ENCODE measurements around the gene MAP7. TPM values are rescaled to one million over a fixed set of nuclear protein-coding genes. Genes with fewer than 3 reads are reported as not detected.

Gene MAP7
- polyA plus RNA-seq, 2 of the 4 experiments (the other 2 are of a cell fraction): 60.6 to 64.5 TPM

GRCh38 chr6:136463743-136464142 is 86.5 kb downstream of the MAP7 start (continued):
- TF ChIP-seq MAZ (IDR thresholded peaks at IDR 0.05; ENCODE audit: borderline replicate concordance, low read depth, low read length) (no peak), E2F6 (IDR thresholded peaks at IDR 0.05; ENCODE audit: borderline replicate concordance, low read depth) (no peak), KDM5A (IDR thresholded peaks at IDR 0.05) (no peak), ZNF302 (CRISPR knock-in tag; IDR thresholded peaks at IDR 0.05) (no peak), NPAS2 (CRISPR knock-in tag; IDR thresholded peaks at IDR 0.05; ENCODE audit: borderline replicate concordance) (no peak), ZC3H11A (IDR thresholded peaks at IDR 0.05) (no peak)

DNA sequence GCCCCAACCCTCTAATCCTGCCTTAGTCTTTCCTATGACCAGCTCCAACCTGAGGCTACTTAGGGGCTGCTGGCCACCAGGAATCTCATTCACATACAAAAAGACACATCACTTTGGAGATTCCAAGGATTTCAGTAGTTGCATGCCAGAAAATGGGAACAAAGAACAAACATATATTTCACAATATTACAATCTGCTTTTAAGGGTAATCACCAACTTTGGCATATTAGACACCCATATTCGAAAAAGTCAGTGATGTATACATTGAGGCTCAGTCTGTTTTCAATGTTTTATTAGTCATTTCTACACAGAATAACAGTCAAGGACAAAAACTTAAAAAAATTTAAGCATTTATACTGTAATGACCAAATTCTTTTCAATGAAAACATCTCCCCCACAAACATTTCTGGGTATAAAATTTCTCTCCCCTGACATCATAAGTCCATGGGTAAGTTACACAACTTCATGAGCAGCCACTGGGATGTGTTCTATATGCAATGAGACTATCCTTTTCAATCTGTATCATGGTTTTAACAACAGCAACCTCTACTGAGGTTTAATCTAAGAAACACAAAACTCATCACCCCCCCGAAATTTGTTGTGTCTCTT is 103.5 kb downstream of the MAP7 start:
- TF ChIP-seq CEBPB (IDR thresholded peaks at IDR 0.05): peak; percentile 64 to 66; a peak in 3 of 4 replicates
- TF ChIP-seq EP300 (IDR thresholded peaks at IDR 0.05): peak in 1 of 2 experiments; percentile 37; a peak in 2 of 5 replicates
- no peak for TF ChIP-seq MYC (IDR thresholded peaks at IDR 0.05; ENCODE audit: borderline replicate concordance, low read length)
- TF ChIP-seq FOSL2 (IDR thresholded peaks at IDR 0.05): no peak
- peak; percentile 24; the same call in 1 of the 2 replicates for TF ChIP-seq FOSL2 (CRISPR knock-in tag; IDR thresholded peaks at IDR 0.05)
- TF ChIP-seq ZNF302 (CRISPR knock-in tag; IDR thresholded peaks at IDR 0.05): no peak
- no peak for TF ChIP-seq HEYL (CRISPR knock-in tag; IDR thresholded peaks at IDR 0.05)
- POLR2A ChIA-PET: no interaction called here
- CTCF ChIA-PET: interaction anchor here (1.3 kb wide), 1 partner anchor 104 kb away, joined by 3 read pairs; the partner anchor contains the start of gene MAP7
- Histone ChIP-seq H3K4me1 (peaks cover 70% of the 10 kb centered on the region), H3K27ac (peak overlapping the region; percentile 75 to 88), H3K4me3 (no peak overlapping the region), H3K9me3 (peaks cover 7% of the 10 kb centered on the region; the same call in 1 of the 3 replicates), H3K4me2 (peak overlapping the region; percentile 77)
- peak; percentile 62 to 72; a peak in 4 of 6 replicates for ATAC-seq
- DNase-seq (ENCODE audit: low read depth in 1 of 2, low spot score in 1 of 2): peak in 1 of 2 experiments; percentile 53
- WGBS (ENCODE audit: missing lambda C conversion rate): 15% methylated on average over 2 of the region's 2 CpGs
- no peak for FAIRE-seq

DNA sequence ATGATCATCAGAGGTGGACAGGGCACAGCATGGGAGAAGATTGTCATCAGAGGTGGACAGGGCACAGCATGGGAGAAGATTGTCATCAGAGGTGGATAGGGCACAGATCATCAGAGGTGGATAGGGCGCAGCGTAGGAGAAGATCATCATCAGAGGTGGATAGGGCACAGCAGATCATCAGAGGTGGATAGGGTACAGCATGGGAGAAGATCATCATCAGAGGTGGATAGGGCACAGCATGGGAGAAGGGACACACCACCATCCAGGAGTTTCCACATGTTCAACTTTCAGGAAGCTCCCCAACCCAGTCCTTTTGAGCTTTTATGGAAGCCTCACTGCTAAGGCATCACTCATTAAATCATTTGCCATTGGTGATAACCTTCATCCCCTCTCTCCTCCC is 104.1 kb downstream of the MAP7 start:
- Histone ChIP-seq H3K9me3 (peaks cover 2% of the 10 kb centered on the region; the same call in 1 of the 3 replicates), H3K27ac (peak overlapping the region; percentile 75 to 88), H3K4me3 (no peak overlapping the region), H3K4me2 (peak overlapping the region; percentile 77), H3K4me1 (peaks cover 75% of the 10 kb centered on the region)
- FAIRE-seq (no peak), ATAC-seq (peak; percentile 54 to 56; a peak in 5 of 6 replicates), DNase-seq (ENCODE audit: low read depth in 1 of 2, low spot score in 1 of 2) (no peak)
- POLR2A ChIA-PET: no interaction called here
- TF ChIP-seq MAZ (IDR thresholded peaks at IDR 0.05; ENCODE audit: borderline replicate concordance, low read depth, low read length) (no peak), FOSB (CRISPR knock-in tag; IDR thresholded peaks at IDR 0.05) (no peak), HOXB5 (CRISPR knock-in tag; IDR thresholded peaks at IDR 0.05) (no peak), HDAC2 (IDR thresholded peaks at IDR 0.05) (no peak), RCOR1 (IDR thresholded peaks at IDR 0.05; ENCODE audit: low read depth, low read length) (no peak), BHLHE40 (IDR thresholded peaks at IDR 0.05; ENCODE audit: low read depth, low read length) (no peak)
- TF ChIP-seq, protein P1, sequence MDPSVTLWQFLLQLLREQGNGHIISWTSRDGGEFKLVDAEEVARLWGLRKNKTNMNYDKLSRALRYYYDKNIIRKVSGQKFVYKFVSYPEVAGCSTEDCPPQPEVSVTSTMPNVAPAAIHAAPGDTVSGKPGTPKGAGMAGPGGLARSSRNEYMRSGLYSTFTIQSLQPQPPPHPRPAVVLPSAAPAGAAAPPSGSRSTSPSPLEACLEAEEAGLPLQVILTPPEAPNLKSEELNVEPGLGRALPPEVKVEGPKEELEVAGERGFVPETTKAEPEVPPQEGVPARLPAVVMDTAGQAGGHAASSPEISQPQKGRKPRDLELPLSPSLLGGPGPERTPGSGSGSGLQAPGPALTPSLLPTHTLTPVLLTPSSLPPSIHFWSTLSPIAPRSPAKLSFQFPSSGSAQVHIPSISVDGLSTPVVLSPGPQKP (IDR thresholded peaks at IDR 0.05; ENCODE audit: low read depth, low read length): no peak
- TF ChIP-seq, protein P2, sequence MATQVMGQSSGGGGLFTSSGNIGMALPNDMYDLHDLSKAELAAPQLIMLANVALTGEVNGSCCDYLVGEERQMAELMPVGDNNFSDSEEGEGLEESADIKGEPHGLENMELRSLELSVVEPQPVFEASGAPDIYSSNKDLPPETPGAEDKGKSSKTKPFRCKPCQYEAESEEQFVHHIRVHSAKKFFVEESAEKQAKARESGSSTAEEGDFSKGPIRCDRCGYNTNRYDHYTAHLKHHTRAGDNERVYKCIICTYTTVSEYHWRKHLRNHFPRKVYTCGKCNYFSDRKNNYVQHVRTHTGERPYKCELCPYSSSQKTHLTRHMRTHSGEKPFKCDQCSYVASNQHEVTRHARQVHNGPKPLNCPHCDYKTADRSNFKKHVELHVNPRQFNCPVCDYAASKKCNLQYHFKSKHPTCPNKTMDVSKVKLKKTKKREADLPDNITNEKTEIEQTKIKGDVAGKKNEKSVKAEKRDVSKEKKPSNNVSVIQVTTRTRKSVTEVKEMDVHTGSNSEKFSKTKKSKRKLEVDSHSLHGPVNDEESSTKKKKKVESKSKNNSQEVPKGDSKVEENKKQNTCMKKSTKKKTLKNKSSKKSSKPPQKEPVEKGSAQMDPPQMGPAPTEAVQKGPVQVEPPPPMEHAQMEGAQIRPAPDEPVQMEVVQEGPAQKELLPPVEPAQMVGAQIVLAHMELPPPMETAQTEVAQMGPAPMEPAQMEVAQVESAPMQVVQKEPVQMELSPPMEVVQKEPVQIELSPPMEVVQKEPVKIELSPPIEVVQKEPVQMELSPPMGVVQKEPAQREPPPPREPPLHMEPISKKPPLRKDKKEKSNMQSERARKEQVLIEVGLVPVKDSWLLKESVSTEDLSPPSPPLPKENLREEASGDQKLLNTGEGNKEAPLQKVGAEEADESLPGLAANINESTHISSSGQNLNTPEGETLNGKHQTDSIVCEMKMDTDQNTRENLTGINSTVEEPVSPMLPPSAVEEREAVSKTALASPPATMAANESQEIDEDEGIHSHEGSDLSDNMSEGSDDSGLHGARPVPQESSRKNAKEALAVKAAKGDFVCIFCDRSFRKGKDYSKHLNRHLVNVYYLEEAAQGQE (IDR thresholded peaks at IDR 0.05): no peak
- CTCF ChIA-PET: interaction anchor here (1.2 to 1.5 kb wide), 3 partner anchors 18 to 104 kb away, joined by 3 to 4 read pairs (median 4); partner anchors contain the start of gene MAP7
- WGBS (ENCODE audit: missing lambda C conversion rate): 97% methylated on average over 2 of the region's 2 CpGs
